PC-3 (cell line): ENCODE results near the gene RNF121.

Experiments used
- EZH2phosphoT487 ChIP-seq: fragments of 300-600 bp; sonication (generic); IDR thresholded peaks from 2 replicates; pipeline ENCODE4 v1.6.1; 2018; ENCODE audit warnings: mild to moderate bottlenecking, antibody characterized with exemption, low read length, borderline replicate concordance
- TF ChIP-seq, protein P1 (sequence below): fragments of 300-600 bp; sonication (generic); conservative IDR thresholded peaks from 2 replicates; pipeline ENCODE4 v1.5.1; 2017; ENCODE audit warnings: antibody characterized with exemption, low read depth, mild to moderate bottlenecking, low read length

GRCh38 chr11:71913756-71914526 lies 14.9 kb upstream of the RNF121 start:
- no peak for TF ChIP-seq EZH2phosphoT487
- TF ChIP-seq, protein P1, sequence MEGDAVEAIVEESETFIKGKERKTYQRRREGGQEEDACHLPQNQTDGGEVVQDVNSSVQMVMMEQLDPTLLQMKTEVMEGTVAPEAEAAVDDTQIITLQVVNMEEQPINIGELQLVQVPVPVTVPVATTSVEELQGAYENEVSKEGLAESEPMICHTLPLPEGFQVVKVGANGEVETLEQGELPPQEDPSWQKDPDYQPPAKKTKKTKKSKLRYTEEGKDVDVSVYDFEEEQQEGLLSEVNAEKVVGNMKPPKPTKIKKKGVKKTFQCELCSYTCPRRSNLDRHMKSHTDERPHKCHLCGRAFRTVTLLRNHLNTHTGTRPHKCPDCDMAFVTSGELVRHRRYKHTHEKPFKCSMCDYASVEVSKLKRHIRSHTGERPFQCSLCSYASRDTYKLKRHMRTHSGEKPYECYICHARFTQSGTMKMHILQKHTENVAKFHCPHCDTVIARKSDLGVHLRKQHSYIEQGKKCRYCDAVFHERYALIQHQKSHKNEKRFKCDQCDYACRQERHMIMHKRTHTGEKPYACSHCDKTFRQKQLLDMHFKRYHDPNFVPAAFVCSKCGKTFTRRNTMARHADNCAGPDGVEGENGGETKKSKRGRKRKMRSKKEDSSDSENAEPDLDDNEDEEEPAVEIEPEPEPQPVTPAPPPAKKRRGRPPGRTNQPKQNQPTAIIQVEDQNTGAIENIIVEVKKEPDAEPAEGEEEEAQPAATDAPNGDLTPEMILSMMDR: no peak
